Stimulated activated CD8-positive, alpha-beta memory T cell treated with anti-CD3 and anti-CD28 coated beads, Interleukin-2, amount 100 ng/mL, for 48 hours (primary cell): ENCODE data around the gene ZBTB18.
"Not testable (repeated sequence)": the region's sequence is repeated elsewhere in the genome, so short reads cannot be mapped to it uniquely, and the experiment has no call there.

Experiments used
- DNase-seq, 2 donors: peaks; one replicate each; pipeline ENCODE4 v3.0.0-alpha.2; 2020; ENCODE audit warnings: low read depth in 2 of 2

Gene ZBTB18

GRCh38 chr1:244050835-244051444 is at the start of gene ZBTB18:
TSS of gene ZBTB18 (plus strand) at chr1:244051283. CDS start at chr1:244051432, 149 bp downstream.
- no peak for DNase-seq

GRCh38 chr1:244002721-244003120 is 48.4 kb upstream of the ZBTB18 start:
- no peak for DNase-seq

- DNase-seq: no peak
Measured at GRCh38 chr1:244005455-244005854, 45.6 kb upstream of the ZBTB18 start.

- DNase-seq: no peak
Measured at GRCh38 chr1:244006381-244006901, 44.6 kb upstream of the ZBTB18 start.

GRCh38 chr1:244006961-244007360 is 44.1 kb upstream of the ZBTB18 start:
- DNase-seq: no peak

GRCh38 chr1:244010191-244010590 is 40.9 kb upstream of the ZBTB18 start:
- peak; percentile 13 to 30 for DNase-seq

GRCh38 chr1:244010703-244011123 is 40.4 kb upstream of the ZBTB18 start:
- DNase-seq: no peak

GRCh38 chr1:244011271-244011670 is 39.8 kb upstream of the ZBTB18 start:
- no peak for DNase-seq

GRCh38 chr1:244011786-244012185 is 39.3 kb upstream of the ZBTB18 start:
- DNase-seq: no peak

- no peak for DNase-seq
Measured at GRCh38 chr1:244012202-244012601, 38.9 kb upstream of the ZBTB18 start.

- DNase-seq: no peak
Measured at GRCh38 chr1:244013100-244013499, 38.0 kb upstream of the ZBTB18 start.

GRCh38 chr1:244014862-244015261 is 36.2 kb upstream of the ZBTB18 start:
- DNase-seq: not testable (repeated sequence)

- DNase-seq: no peak
Measured at GRCh38 chr1:244019982-244020485, 31.0 kb upstream of the ZBTB18 start.

GRCh38 chr1:244021427-244021826 is 29.7 kb upstream of the ZBTB18 start:
- DNase-seq: no peak

GRCh38 chr1:244022311-244022710 is 28.8 kb upstream of the ZBTB18 start:
- DNase-seq: no peak

- no peak for DNase-seq
Measured at GRCh38 chr1:244022864-244023440, 28.1 kb upstream of the ZBTB18 start.

- no peak for DNase-seq
Measured at GRCh38 chr1:244027491-244028145, 23.5 kb upstream of the ZBTB18 start.

GRCh38 chr1:244028701-244029100 is 22.4 kb upstream of the ZBTB18 start:
- DNase-seq: no peak

GRCh38 chr1:244029124-244029523 is 22.0 kb upstream of the ZBTB18 start:
- no peak for DNase-seq

- DNase-seq: no peak
Measured at GRCh38 chr1:244030481-244031040, 20.5 kb upstream of the ZBTB18 start.

- no peak for DNase-seq
Measured at GRCh38 chr1:244035358-244035757, 15.7 kb upstream of the ZBTB18 start.

- DNase-seq: no peak
Measured at GRCh38 chr1:244037252-244037651, 13.8 kb upstream of the ZBTB18 start.
